Esophagus (tissue), 2 donors: ENCODE data around the gene RUNX1. TPM values are rescaled to one million over a fixed set of nuclear protein-coding genes. Genes with fewer than 3 reads are reported as not detected.

Source experiments
- H3K27ac ChIP-seq, 2 donors: one replicate each; pipeline ENCODE4 v1.5.1; 2013; ENCODE audit warnings: low read depth in 2 of 2, mild to moderate bottlenecking in 2 of 2, inconsistent platforms in 1 of 2, low read length in 1 of 2, moderate library complexity in 1 of 2
- H3K27me3 ChIP-seq, 2 donors: one replicate each; pipeline ENCODE4 v1.6.1; 2013; ENCODE audit warnings: low read length in 2 of 2, control low read depth in 1 of 2, mild to moderate bottlenecking in 1 of 2; ENCODE audit not compliant: insufficient read depth in 2 of 2, control insufficient read depth in 1 of 2
- H3K36me3 ChIP-seq, 2 donors: one replicate each; pipeline ENCODE4 v1.6.1; 2013; ENCODE audit warnings: low read length in 1 of 2; ENCODE audit not compliant: control insufficient read depth in 2 of 2, insufficient read depth in 2 of 2
- H3K4me1 ChIP-seq, 2 donors: one replicate each; pipeline ENCODE4 v1.6.1; 2013; ENCODE audit warnings: low read length in 1 of 2; ENCODE audit not compliant: control insufficient read depth in 2 of 2, insufficient read depth in 2 of 2
- H3K4me3 ChIP-seq, 2 donors: one replicate each; pipeline ENCODE4 v1.5.1; 2013; ENCODE audit warnings: low read length in 2 of 2, mild to moderate bottlenecking in 2 of 2, low read depth in 1 of 2, moderate library complexity in 1 of 2
- H3K9me3 ChIP-seq, 2 donors: one replicate each; pipeline ENCODE4 v1.6.1; 2013; ENCODE audit warnings: mild to moderate bottlenecking in 2 of 2, low read depth in 1 of 2, low read length in 1 of 2, moderate library complexity in 1 of 2; ENCODE audit not compliant: control insufficient read depth in 2 of 2, insufficient read depth in 1 of 2
- WGBS, 2 donors: extraction: QIAGEN DNeasy Blood & Tissue Kit; methylation state at CpG; one replicate each; pipeline ENCODE4 v1.1.7; 2013; 5-methylcytosine and 5-hydroxymethylcytosine counted together
- polyA plus RNA-seq, 2 donors: library from polyadenylated mRNA; stranded (reverse); fragments of 200-250 nt; gene quantifications; one replicate each; pipeline ENCODE4 v1.2.3, GENCODE V29; 2013
- donor health status: healthy with polysubstance abuse.
- donor health status: Bipolar disorder and iron deficiency.

The RUNX1 gene
- polyA plus RNA-seq, 2 donors = 4.4 to 6.4 TPM

GRCh38 chr21:35083246-35083645 is 34.1 kb upstream of the RUNX1 start:
- WGBS, 2 donors = 79 to 89% methylated on average over 3 of the region's 3 CpGs
- no peaks in the 10 kb centered on the region for H3K27me3 ChIP-seq
- H3K4me3 ChIP-seq = no peak overlapping the region
- H3K36me3 ChIP-seq = no peaks in the 10 kb centered on the region
- no peaks in the 10 kb centered on the region for H3K4me1 ChIP-seq
- no peak overlapping the region for H3K27ac ChIP-seq
- H3K9me3 ChIP-seq = no peaks in the 10 kb centered on the region

GRCh38 chr21:35081861-35082260 is 32.8 kb upstream of the RUNX1 start:
- Histone ChIP-seq H3K4me3 (no peak overlapping the region), H3K4me1 (no peaks in the 10 kb centered on the region), H3K27ac (no peak overlapping the region), H3K36me3 (no peaks in the 10 kb centered on the region), H3K9me3 (no peaks in the 10 kb centered on the region), H3K27me3 (no peaks in the 10 kb centered on the region)
- 77 to 88% methylated on average over 2 of the region's 2 CpGs for WGBS, 2 donors

GRCh38 chr21:35079181-35079580 is 30.1 kb upstream of the RUNX1 start:
- Histone ChIP-seq H3K9me3 (no peaks in the 10 kb centered on the region), H3K4me3 (no peak overlapping the region), H3K36me3 (no peaks in the 10 kb centered on the region), H3K27ac (no peak overlapping the region), H3K27me3 (no peaks in the 10 kb centered on the region), H3K4me1 (no peaks in the 10 kb centered on the region)
- WGBS, 2 donors = 93% methylated on average over 3 of the region's 3 CpGs

GRCh38 chr21:35077975-35078374 is 28.9 kb upstream of the RUNX1 start:
- no peaks in the 10 kb centered on the region for H3K36me3 ChIP-seq

GRCh38 chr21:35077466-35077865 is 28.4 kb upstream of the RUNX1 start:
- WGBS, 2 donors = 95% methylated on average over 4 of the region's 4 CpGs
- no peaks in the 10 kb centered on the region for H3K36me3 ChIP-seq
- no peaks in the 10 kb centered on the region for H3K27me3 ChIP-seq
- no peak overlapping the region for H3K27ac ChIP-seq
- no peak overlapping the region for H3K4me3 ChIP-seq
- H3K9me3 ChIP-seq = peaks cover 0 to 3% of the 10 kb centered on the region in 2 donors
- H3K4me1 ChIP-seq = no peaks in the 10 kb centered on the region

More at GRCh38 chr21:35077975-35078374, 28.9 kb upstream of the RUNX1 start:
- Histone ChIP-seq H3K4me1 (no peaks in the 10 kb centered on the region), H3K27me3 (no peaks in the 10 kb centered on the region), H3K4me3 (no peak overlapping the region), H3K27ac (no peak overlapping the region), H3K9me3 (no peaks in the 10 kb centered on the region)
- 76 to 83% methylated on average over 4 of the region's 4 CpGs for WGBS, 2 donors

GRCh38 chr21:35075546-35075945 is 26.4 kb upstream of the RUNX1 start:
- WGBS, 2 donors = 46 to 53% methylated on average over 6 of the region's 6 CpGs

GRCh38 chr21:35072960-35073359 is 23.9 kb upstream of the RUNX1 start:
- Histone ChIP-seq H3K9me3 (peaks cover 0 to 3% of the 10 kb centered on the region in 2 donors), H3K27ac (no peak overlapping the region), H3K36me3 (no peaks in the 10 kb centered on the region), H3K4me1 (no peaks in the 10 kb centered on the region), H3K4me3 (no peak overlapping the region), H3K27me3 (no peaks in the 10 kb centered on the region)
- WGBS, 2 donors = 60 to 66% methylated on average over 11 of the region's 11 CpGs

More at GRCh38 chr21:35075546-35075945, 26.4 kb upstream of the RUNX1 start:
- no peaks in the 10 kb centered on the region for H3K36me3 ChIP-seq
- no peak overlapping the region for H3K27ac ChIP-seq
- H3K4me1 ChIP-seq = no peaks in the 10 kb centered on the region
- no peaks in the 10 kb centered on the region for H3K27me3 ChIP-seq
- no peak overlapping the region for H3K4me3 ChIP-seq
- H3K9me3 ChIP-seq = peaks cover 0 to 3% of the 10 kb centered on the region in 2 donors

- Histone ChIP-seq H3K27ac (no peak overlapping the region), H3K27me3 (no peaks in the 10 kb centered on the region), H3K36me3 (no peaks in the 10 kb centered on the region), H3K9me3 (peaks cover 0 to 3% of the 10 kb centered on the region in 2 donors), H3K4me3 (no peak overlapping the region), H3K4me1 (no peaks in the 10 kb centered on the region)
- 65 to 76% methylated on average over 5 of the region's 5 CpGs for WGBS, 2 donors
Observed at GRCh38 chr21:35072557-35072956, 23.5 kb upstream of the RUNX1 start.

GRCh38 chr21:35071347-35071746 is 22.2 kb upstream of the RUNX1 start:
- 68 to 71% methylated on average over 2 of the region's 2 CpGs for WGBS, 2 donors
- Histone ChIP-seq H3K36me3 (no peaks in the 10 kb centered on the region), H3K4me3 (no peak overlapping the region), H3K27ac (no peak overlapping the region), H3K9me3 (peaks cover 0 to 3% of the 10 kb centered on the region in 2 donors), H3K4me1 (no peaks in the 10 kb centered on the region), H3K27me3 (no peaks in the 10 kb centered on the region)

- Histone ChIP-seq H3K27me3 (no peaks in the 10 kb centered on the region), H3K4me1 (no peaks in the 10 kb centered on the region), H3K9me3 (peaks cover 0 to 3% of the 10 kb centered on the region in 2 donors), H3K27ac (no peak overlapping the region), H3K4me3 (no peak overlapping the region), H3K36me3 (no peaks in the 10 kb centered on the region)
- WGBS, 2 donors = 76 to 81% methylated on average over 5 of the region's 5 CpGs
Observed at GRCh38 chr21:35070436-35070835, 21.3 kb upstream of the RUNX1 start.
